Measurements from ENCODE around the gene AVPI1. TPM values are rescaled to one million over a fixed set of nuclear protein-coding genes. Genes with fewer than 3 reads are reported as not detected.

The AVPI1 gene
- total and polyA plus RNA-seq, 2 donors (not counting 3 experiments of a cell fraction or from before 2014, with no cell fraction given): 2.4 to 3.7 TPM

- Histone ChIP-seq H4K20me1 (replicated peaks; ENCODE audit: control insufficient read depth, extremely low read depth, insufficient read depth, low read length) (no peaks in the 10 kb centered on the region), H3K79me2 (ENCODE audit: control insufficient read depth, insufficient read depth, low read length) (no peaks in the 10 kb centered on the region), H2AFZ (ENCODE audit: low read depth, low read length) (no peak overlapping the region), H3K4me3 (replicated peaks in 1 of 3; ENCODE audit: insufficient read depth in 1 of 3, low read depth in 1 of 3, low read length in 3 of 3) (no peak overlapping the region), H3K4me1 (ENCODE audit: control insufficient read depth, extremely low read depth, insufficient read depth, low read length) (peaks cover 3% of the 10 kb centered on the region), H3K9me3 (replicated peaks; ENCODE audit: control insufficient read depth, insufficient read depth, low read length) (no peaks in the 10 kb centered on the region), H3K9ac (replicated peaks; ENCODE audit: extremely low read depth, insufficient read depth, low read length) (no peak overlapping the region), H3K9me1 (replicated peaks; ENCODE audit: control insufficient read depth, extremely low read depth, insufficient read depth, low read length) (no peaks in the 10 kb centered on the region), H3K36me3 (ENCODE audit: control insufficient read depth in 2 of 2, extremely low read depth in 1 of 2, insufficient read depth in 2 of 2, low read length in 2 of 2) (peaks cover 3 to 35% of the 10 kb centered on the region in 2 experiments), H3K27me3 (ENCODE audit: control insufficient read depth in 2 of 2, insufficient read depth in 2 of 2, low read length in 2 of 2) (no peaks in the 10 kb centered on the region), H3K27ac (ENCODE audit: insufficient read depth, low read depth, low read length) (no peak overlapping the region), H3K4me2 (ENCODE audit: insufficient read depth, low read length) (no peak overlapping the region)
- FAIRE-seq: no peak
- TF ChIP-seq FOS (IDR thresholded peaks at IDR 0.05; ENCODE audit: borderline replicate concordance, insufficient read depth, low read length) (peak; percentile 36), MAX (IDR thresholded peaks at IDR 0.05; ENCODE audit: insufficient read depth, insufficient read length) (no peak)
- BruUV-seq (replicated peaks): no TSS peak
- dilution Hi-C loops (cut with MboI; ENCODE audit: extremely low pct_ligation_motif_present, low sequenced_read_pairs) (no loop called here), intact Hi-C loops (cut with micrococcal nuclease) (no loop called here)
- no peak for DNase-seq (ENCODE audit: low read depth, low spot score)
- ChIA-PET POLR2A (interaction anchor here (0.5 kb wide), 1 partner anchor 34 kb away, joined by 3 read pairs; no protein-coding TSS in a partner anchor), CTCF (interaction anchor here (0.5 to 6.1 kb wide), 3 partner anchors 10 to 35 kb away, joined by 3 to 69 read pairs (median 3); no protein-coding TSS in a partner anchor)
These were observed 13.1 kb downstream of the AVPI1 start for GRCh38 chr10:97673736-97674525.

DNA sequence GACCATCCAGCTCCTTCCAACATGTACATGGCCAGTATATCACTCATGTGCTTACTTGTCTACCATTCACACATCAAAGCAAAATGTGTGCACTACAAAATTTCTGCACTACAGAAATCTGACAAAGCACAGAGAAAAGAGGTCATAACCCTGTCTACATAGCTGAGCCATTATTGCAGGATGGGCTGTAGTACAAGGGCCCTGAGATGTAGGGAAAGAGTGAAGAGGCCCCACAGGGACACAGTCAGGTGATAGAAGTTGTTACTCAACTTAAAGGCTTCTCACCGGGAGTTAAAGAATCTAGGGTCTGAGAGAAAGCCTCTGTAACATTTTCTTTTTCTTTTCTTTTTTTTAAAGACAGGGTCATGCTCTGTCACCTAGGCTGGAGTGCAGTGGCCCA lies 17.5 kb downstream of the AVPI1 start:
- CTCF ChIA-PET: interaction anchor here (0.9 kb wide), 1 partner anchor 40 kb away, joined by 3 read pairs; no protein-coding TSS in a partner anchor
- TF ChIP-seq JUN (IDR thresholded peaks at IDR 0.05; ENCODE audit: borderline replicate concordance, insufficient read depth, insufficient read length, low read depth) (no peak), EZH2 (IDR thresholded peaks at IDR 0.05; ENCODE audit: borderline replicate concordance, low read depth, low read length, severe bottlenecking) (no peak), FOS (IDR thresholded peaks at IDR 0.05; ENCODE audit: borderline replicate concordance, insufficient read depth, low read length) (no peak), MYC (IDR thresholded peaks at IDR 0.05; ENCODE audit: low read depth, low read length) (no peak), MAX (IDR thresholded peaks at IDR 0.05; ENCODE audit: insufficient read depth, insufficient read length) (no peak), POLR2A (IDR thresholded peaks at IDR 0.05; ENCODE audit: low read depth, low read length) (no peak), POLR2AphosphoS5 (IDR thresholded peaks at IDR 0.05; ENCODE audit: insufficient read depth, low read depth, low read length) (no peak), GATA2 (IDR thresholded peaks at IDR 0.05; ENCODE audit: insufficient read depth, insufficient read length, low read depth, low read length) (no peak)
- TF ChIP-seq, protein P1, sequence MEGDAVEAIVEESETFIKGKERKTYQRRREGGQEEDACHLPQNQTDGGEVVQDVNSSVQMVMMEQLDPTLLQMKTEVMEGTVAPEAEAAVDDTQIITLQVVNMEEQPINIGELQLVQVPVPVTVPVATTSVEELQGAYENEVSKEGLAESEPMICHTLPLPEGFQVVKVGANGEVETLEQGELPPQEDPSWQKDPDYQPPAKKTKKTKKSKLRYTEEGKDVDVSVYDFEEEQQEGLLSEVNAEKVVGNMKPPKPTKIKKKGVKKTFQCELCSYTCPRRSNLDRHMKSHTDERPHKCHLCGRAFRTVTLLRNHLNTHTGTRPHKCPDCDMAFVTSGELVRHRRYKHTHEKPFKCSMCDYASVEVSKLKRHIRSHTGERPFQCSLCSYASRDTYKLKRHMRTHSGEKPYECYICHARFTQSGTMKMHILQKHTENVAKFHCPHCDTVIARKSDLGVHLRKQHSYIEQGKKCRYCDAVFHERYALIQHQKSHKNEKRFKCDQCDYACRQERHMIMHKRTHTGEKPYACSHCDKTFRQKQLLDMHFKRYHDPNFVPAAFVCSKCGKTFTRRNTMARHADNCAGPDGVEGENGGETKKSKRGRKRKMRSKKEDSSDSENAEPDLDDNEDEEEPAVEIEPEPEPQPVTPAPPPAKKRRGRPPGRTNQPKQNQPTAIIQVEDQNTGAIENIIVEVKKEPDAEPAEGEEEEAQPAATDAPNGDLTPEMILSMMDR (IDR thresholded peaks at IDR 0.05; ENCODE audit: extremely low read depth in 1 of 2, insufficient read depth in 1 of 2, low read depth in 1 of 2, low read length in 2 of 2): no peak
- H3K36me3 ChIP-seq (ENCODE audit: control insufficient read depth in 2 of 2, extremely low read depth in 1 of 2, insufficient read depth in 2 of 2, low read length in 2 of 2): peaks cover 12 to 23% of the 10 kb centered on the region in 2 experiments
- H3K4me1 ChIP-seq (ENCODE audit: control insufficient read depth, extremely low read depth, insufficient read depth, low read length): no peaks in the 10 kb centered on the region
- dilution Hi-C loops (cut with MboI; ENCODE audit: extremely low pct_ligation_motif_present, low sequenced_read_pairs): no loop called here
- H3K4me2 ChIP-seq (ENCODE audit: insufficient read depth, low read length): no peak overlapping the region
- POLR2A ChIA-PET: no interaction called here
- intact Hi-C loops (cut with micrococcal nuclease): no loop called here
- no peak overlapping the region for H3K27ac ChIP-seq (ENCODE audit: insufficient read depth, low read depth, low read length)
- H3K9me3 ChIP-seq (replicated peaks; ENCODE audit: control insufficient read depth, insufficient read depth, low read length): no peaks in the 10 kb centered on the region
- FAIRE-seq (no peak), DNase-seq (ENCODE audit: low read depth, low spot score) (no peak)
- no peaks in the 10 kb centered on the region for H3K27me3 ChIP-seq (ENCODE audit: control insufficient read depth in 2 of 2, insufficient read depth in 2 of 2, low read length in 2 of 2)
- no peaks in the 10 kb centered on the region for H3K9me1 ChIP-seq (replicated peaks; ENCODE audit: control insufficient read depth, extremely low read depth, insufficient read depth, low read length)
- H2AFZ ChIP-seq (ENCODE audit: low read depth, low read length): no peak overlapping the region
- H4K20me1 ChIP-seq (replicated peaks; ENCODE audit: control insufficient read depth, extremely low read depth, insufficient read depth, low read length): no peaks in the 10 kb centered on the region
- H3K4me3 ChIP-seq (replicated peaks in 1 of 3; ENCODE audit: insufficient read depth in 1 of 3, low read depth in 1 of 3, low read length in 3 of 3): no peak overlapping the region
- H3K79me2 ChIP-seq (ENCODE audit: control insufficient read depth, insufficient read depth, low read length): no peaks in the 10 kb centered on the region
- BruUV-seq (replicated peaks): no TSS peak
- H3K9ac ChIP-seq (replicated peaks; ENCODE audit: extremely low read depth, insufficient read depth, low read length): no peak overlapping the region

All from endothelial cell of umbilical vein (primary cell).